ENCODE results near the gene MEIOB.
"Not testable (repeated sequence)": the region's sequence is repeated elsewhere in the genome, so short reads cannot be mapped to it uniquely, and the experiment has no call there.

Gene MEIOB

GRCh38 chr16:1890708-1891050 lies 18.7 kb upstream of the MEIOB start:
- no CpG with 5 or more reads among the region's 4 CpGs for WGBS (ENCODE audit: insufficient coverage, insufficient read length)
- Histone ChIP-seq H3K4me3 (ENCODE audit: low read length) (no peak overlapping the region), H3K4me1 (ENCODE audit: control insufficient read depth, insufficient read depth, low read length) (no peaks in the 10 kb centered on the region), H3K9me3 (ENCODE audit: control insufficient read depth, insufficient read depth, low read length) (no peaks in the 10 kb centered on the region), H3K27ac (ENCODE audit: low read length) (no peak overlapping the region), H3K36me3 (ENCODE audit: control insufficient read depth, insufficient read depth, low read length) (no peaks in the 10 kb centered on the region), H3K27me3 (ENCODE audit: control insufficient read depth, insufficient read depth, low read length) (no peaks in the 10 kb centered on the region)
- no peak for DNase-seq (ENCODE audit: low read depth, low spot score)

- Histone ChIP-seq H3K4me3 (ENCODE audit: low read length) (no peak overlapping the region), H3K9me3 (ENCODE audit: control insufficient read depth, insufficient read depth, low read length) (no peaks in the 10 kb centered on the region), H3K36me3 (ENCODE audit: control insufficient read depth, insufficient read depth, low read length) (no peaks in the 10 kb centered on the region), H3K4me1 (ENCODE audit: control insufficient read depth, insufficient read depth, low read length) (no peaks in the 10 kb centered on the region), H3K27ac (ENCODE audit: low read length) (no peak overlapping the region), H3K27me3 (ENCODE audit: control insufficient read depth, insufficient read depth, low read length) (no peaks in the 10 kb centered on the region)
- DNase-seq (ENCODE audit: low read depth, low spot score): no peak
- WGBS (ENCODE audit: insufficient coverage, insufficient read length): no CpG with 5 or more reads among the region's 16 CpGs
These were observed 18.2 kb upstream of the MEIOB start for GRCh38 chr16:1890024-1890707.

DNA sequence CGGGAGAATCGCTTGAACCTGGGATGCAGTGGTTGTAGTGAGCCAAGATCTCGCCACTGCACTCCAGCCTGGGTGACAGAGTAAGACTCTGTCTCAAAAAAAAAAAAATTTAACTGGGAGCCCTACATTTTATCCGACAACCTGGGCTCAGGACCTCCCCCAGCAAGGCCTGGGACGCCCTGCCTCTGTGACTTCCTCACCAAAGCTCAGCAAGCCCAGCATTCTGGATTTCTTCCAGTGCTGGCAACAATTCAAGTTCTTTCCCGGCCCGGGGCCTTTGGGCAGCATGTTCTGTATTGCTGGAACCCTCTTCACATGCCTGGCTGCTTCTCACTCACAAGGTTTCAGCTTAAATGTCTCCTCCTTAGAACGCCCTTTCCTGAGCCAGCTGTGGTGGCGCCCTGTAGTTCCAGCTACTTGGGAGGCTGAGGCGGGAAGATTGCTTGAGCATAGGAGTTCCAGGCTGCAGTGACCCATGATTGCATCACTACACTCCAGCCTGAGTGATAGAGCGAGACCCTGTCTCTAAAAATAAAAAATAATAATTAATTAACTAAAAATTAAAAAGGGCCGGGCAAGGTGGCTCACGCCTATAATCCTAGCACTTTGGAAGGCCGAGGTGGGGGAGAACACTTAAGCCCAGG lies 15.9 kb upstream of the MEIOB start:
- no peak overlapping the region for H3K4me3 ChIP-seq (ENCODE audit: low read length)
- no CpG with 5 or more reads among the region's 14 CpGs for WGBS (ENCODE audit: insufficient coverage, insufficient read length)
- H3K4me1 ChIP-seq (ENCODE audit: control insufficient read depth, insufficient read depth, low read length): no peaks in the 10 kb centered on the region
- no peak overlapping the region for H3K27ac ChIP-seq (ENCODE audit: low read length)
- no peak for DNase-seq (ENCODE audit: low read depth, low spot score)
- no peaks in the 10 kb centered on the region for H3K27me3 ChIP-seq (ENCODE audit: control insufficient read depth, insufficient read depth, low read length)
- no peaks in the 10 kb centered on the region for H3K9me3 ChIP-seq (ENCODE audit: control insufficient read depth, insufficient read depth, low read length)
- no peaks in the 10 kb centered on the region for H3K36me3 ChIP-seq (ENCODE audit: control insufficient read depth, insufficient read depth, low read length)

DNA sequence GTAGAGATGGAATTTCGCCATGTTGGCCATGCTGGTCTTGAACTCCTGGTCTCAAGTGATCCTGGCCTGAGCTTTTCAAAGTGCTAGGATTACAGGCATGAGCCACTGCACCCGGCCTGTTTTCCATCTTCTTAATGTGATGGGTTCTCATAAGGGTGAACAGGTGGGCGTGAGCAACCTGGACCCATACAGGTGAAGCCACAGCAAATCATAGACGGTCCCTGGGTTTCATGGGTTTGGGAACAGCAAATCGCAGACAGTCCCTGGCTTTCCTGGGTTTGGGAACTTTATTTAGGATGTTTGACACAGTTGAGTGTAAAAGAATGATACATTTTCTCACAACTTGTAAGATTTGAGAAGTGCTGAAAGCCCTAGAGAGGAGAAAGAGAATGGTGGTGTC lies 12.9 kb upstream of the MEIOB start:
- no peak for DNase-seq (ENCODE audit: low read depth, low spot score)
- Histone ChIP-seq H3K27me3 (ENCODE audit: control insufficient read depth, insufficient read depth, low read length) (no peaks in the 10 kb centered on the region), H3K4me3 (ENCODE audit: low read length) (no peak overlapping the region), H3K4me1 (ENCODE audit: control insufficient read depth, insufficient read depth, low read length) (no peaks in the 10 kb centered on the region), H3K9me3 (ENCODE audit: control insufficient read depth, insufficient read depth, low read length) (no peaks in the 10 kb centered on the region), H3K27ac (ENCODE audit: low read length) (no peak overlapping the region), H3K36me3 (ENCODE audit: control insufficient read depth, insufficient read depth, low read length) (no peaks in the 10 kb centered on the region)
- no CpG with 5 or more reads among the region's 5 CpGs for WGBS (ENCODE audit: insufficient coverage, insufficient read length)

DNA sequence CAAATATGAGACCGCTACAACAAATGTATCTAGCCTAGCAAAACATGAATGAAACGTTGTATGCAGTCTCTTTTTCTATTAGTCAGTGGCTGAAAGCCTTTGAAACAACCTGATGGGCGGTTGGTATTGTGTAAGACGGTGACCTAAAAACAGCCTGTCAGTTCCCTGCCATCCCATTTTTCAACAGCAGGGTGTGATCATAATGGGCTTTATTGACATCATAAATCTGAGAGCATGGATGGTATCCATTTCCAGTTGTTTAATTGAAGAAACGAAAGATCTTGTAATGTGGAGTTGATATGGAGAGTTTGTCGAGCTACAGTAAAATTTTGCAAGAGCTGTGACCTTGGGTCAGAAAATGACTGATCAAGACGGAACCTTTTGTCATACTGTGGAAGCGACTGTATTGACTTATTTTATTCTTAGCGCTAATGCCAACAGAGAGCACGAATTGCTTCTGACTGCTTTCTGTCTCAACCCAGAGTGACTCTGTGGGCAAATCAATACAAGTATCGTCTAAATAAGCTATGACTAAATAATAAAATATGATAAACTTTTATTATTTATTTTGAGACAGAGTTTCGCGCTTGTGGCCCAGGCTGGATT lies 12.3 kb upstream of the MEIOB start:
- Histone ChIP-seq H3K36me3 (ENCODE audit: control insufficient read depth, insufficient read depth, low read length) (no peaks in the 10 kb centered on the region), H3K27me3 (ENCODE audit: control insufficient read depth, insufficient read depth, low read length) (no peaks in the 10 kb centered on the region), H3K4me3 (ENCODE audit: low read length) (no peak overlapping the region), H3K9me3 (ENCODE audit: control insufficient read depth, insufficient read depth, low read length) (no peaks in the 10 kb centered on the region), H3K4me1 (ENCODE audit: control insufficient read depth, insufficient read depth, low read length) (no peaks in the 10 kb centered on the region), H3K27ac (ENCODE audit: low read length) (no peak overlapping the region)
- no CpG with 5 or more reads among the region's 13 CpGs for WGBS (ENCODE audit: insufficient coverage, insufficient read length)
- no peak for DNase-seq (ENCODE audit: low read depth, low spot score)

DNA sequence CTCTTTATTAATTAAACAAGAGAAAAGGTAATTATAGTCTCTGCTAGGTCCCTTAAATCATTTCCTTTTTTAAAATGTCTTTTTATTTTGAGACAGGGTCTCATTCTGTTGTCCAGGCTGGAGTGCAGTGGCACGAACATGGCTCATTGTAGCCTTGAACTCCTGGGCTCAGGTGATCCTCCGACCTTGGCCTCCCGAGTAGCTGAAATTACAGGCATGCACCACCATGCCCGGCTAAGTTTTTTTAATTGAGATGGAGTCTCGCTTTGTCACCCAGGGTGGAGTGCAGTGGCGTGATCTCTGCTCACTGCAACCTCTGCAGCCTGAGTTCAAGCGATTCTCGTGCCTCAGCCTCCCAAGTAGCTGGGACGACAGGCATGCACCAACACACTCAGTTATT lies 9.2 kb upstream of the MEIOB start:
- not testable (repeated sequence) for H3K9me3 ChIP-seq (ENCODE audit: control insufficient read depth, insufficient read depth, low read length); H3K27me3 ChIP-seq (ENCODE audit: control insufficient read depth, insufficient read depth, low read length); H3K4me1 ChIP-seq (ENCODE audit: control insufficient read depth, insufficient read depth, low read length); H3K27ac ChIP-seq (ENCODE audit: low read length); DNase-seq (ENCODE audit: low read depth, low spot score); H3K4me3 ChIP-seq (ENCODE audit: low read length); H3K36me3 ChIP-seq (ENCODE audit: control insufficient read depth, insufficient read depth, low read length)
- no CpG with 5 or more reads among the region's 9 CpGs for WGBS (ENCODE audit: insufficient coverage, insufficient read length)

GRCh38 chr16:1879477-1879876 lies 7.5 kb upstream of the MEIOB start:
- no CpG with 5 or more reads among the region's 2 CpGs for WGBS (ENCODE audit: insufficient coverage, insufficient read length)
- Histone ChIP-seq H3K36me3 (ENCODE audit: control insufficient read depth, insufficient read depth, low read length) (no peaks in the 10 kb centered on the region), H3K9me3 (ENCODE audit: control insufficient read depth, insufficient read depth, low read length) (no peaks in the 10 kb centered on the region)

GRCh38 chr16:1878256-1878655 lies 6.3 kb upstream of the MEIOB start:
- Histone ChIP-seq H3K4me1 (ENCODE audit: control insufficient read depth, insufficient read depth, low read length) (no peaks in the 10 kb centered on the region), H3K36me3 (ENCODE audit: control insufficient read depth, insufficient read depth, low read length) (no peaks in the 10 kb centered on the region), H3K27me3 (ENCODE audit: control insufficient read depth, insufficient read depth, low read length) (no peaks in the 10 kb centered on the region), H3K27ac (ENCODE audit: low read length) (no peak overlapping the region), H3K4me3 (ENCODE audit: low read length) (no peak overlapping the region), H3K9me3 (ENCODE audit: control insufficient read depth, insufficient read depth, low read length) (no peaks in the 10 kb centered on the region)
- DNase-seq (ENCODE audit: low read depth, low spot score): no peak
- WGBS (ENCODE audit: insufficient coverage, insufficient read length): no CpG with 5 or more reads among the region's 5 CpGs

More at GRCh38 chr16:1879477-1879876, 7.5 kb upstream of the MEIOB start:
- DNase-seq (ENCODE audit: low read depth, low spot score): no peak
- Histone ChIP-seq H3K27ac (ENCODE audit: low read length) (no peak overlapping the region), H3K4me3 (ENCODE audit: low read length) (no peak overlapping the region), H3K27me3 (ENCODE audit: control insufficient read depth, insufficient read depth, low read length) (no peaks in the 10 kb centered on the region), H3K4me1 (ENCODE audit: control insufficient read depth, insufficient read depth, low read length) (no peaks in the 10 kb centered on the region)

DNA sequence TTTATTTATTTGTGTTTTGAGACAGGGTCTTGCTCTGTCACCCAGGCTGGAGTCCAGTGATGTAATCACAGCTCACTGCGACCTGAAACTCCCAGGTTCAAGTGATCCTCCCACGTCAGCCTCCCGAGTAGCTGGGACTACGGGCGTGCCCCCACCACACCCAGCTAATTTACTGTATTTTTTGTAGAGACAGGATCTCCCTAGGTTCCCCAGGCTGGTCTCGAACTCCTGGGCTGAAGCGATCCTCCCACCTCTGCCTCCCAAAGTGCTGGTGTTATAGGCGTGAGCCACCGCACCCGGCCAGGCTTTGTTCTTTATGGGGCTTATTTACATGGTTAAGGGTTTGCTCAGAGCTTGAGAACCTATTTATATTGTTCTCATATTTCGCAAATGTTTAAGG lies 5.8 kb upstream of the MEIOB start:
- WGBS (ENCODE audit: insufficient coverage, insufficient read length): no CpG with 5 or more reads among the region's 11 CpGs
- Histone ChIP-seq H3K27me3 (ENCODE audit: control insufficient read depth, insufficient read depth, low read length) (no peaks in the 10 kb centered on the region), H3K9me3 (ENCODE audit: control insufficient read depth, insufficient read depth, low read length) (no peaks in the 10 kb centered on the region), H3K36me3 (ENCODE audit: control insufficient read depth, insufficient read depth, low read length) (no peaks in the 10 kb centered on the region), H3K4me3 (ENCODE audit: low read length) (no peak overlapping the region), H3K27ac (ENCODE audit: low read length) (no peak overlapping the region), H3K4me1 (ENCODE audit: control insufficient read depth, insufficient read depth, low read length) (no peaks in the 10 kb centered on the region)
- no peak for DNase-seq (ENCODE audit: low read depth, low spot score)

GRCh38 chr16:1877089-1877488 lies 5.1 kb upstream of the MEIOB start:
- H3K4me1 ChIP-seq (ENCODE audit: control insufficient read depth, insufficient read depth, low read length): no peaks in the 10 kb centered on the region
- H3K9me3 ChIP-seq (ENCODE audit: control insufficient read depth, insufficient read depth, low read length): no peaks in the 10 kb centered on the region
- no peak for DNase-seq (ENCODE audit: low read depth, low spot score)
- no peaks in the 10 kb centered on the region for H3K36me3 ChIP-seq (ENCODE audit: control insufficient read depth, insufficient read depth, low read length)
- no CpG with 5 or more reads among the region's 6 CpGs for WGBS (ENCODE audit: insufficient coverage, insufficient read length)
- no peak overlapping the region for H3K27ac ChIP-seq (ENCODE audit: low read length)
- H3K4me3 ChIP-seq (ENCODE audit: low read length): no peak overlapping the region
- H3K27me3 ChIP-seq (ENCODE audit: control insufficient read depth, insufficient read depth, low read length): no peaks in the 10 kb centered on the region; the same call in 1 of the 2 replicates

Data from iPS DF 6.9 (cell line).